NCI-H2196 (cell line): Measurements from ENCODE around the gene PAGE3.

Source experiments
- DNase-seq: peaks from one replicate; lab custom pipeline; 2025; ENCODE audit not compliant: unreplicated experiment; lab: John Stamatoyannopoulos, UW

PAGE3 gene, protein sequence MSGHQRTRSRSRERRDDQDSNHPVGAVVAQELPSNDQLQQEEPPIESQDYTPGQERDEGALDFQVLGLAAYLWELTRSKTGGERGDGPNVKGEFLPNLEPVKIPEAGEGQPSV

DNA sequence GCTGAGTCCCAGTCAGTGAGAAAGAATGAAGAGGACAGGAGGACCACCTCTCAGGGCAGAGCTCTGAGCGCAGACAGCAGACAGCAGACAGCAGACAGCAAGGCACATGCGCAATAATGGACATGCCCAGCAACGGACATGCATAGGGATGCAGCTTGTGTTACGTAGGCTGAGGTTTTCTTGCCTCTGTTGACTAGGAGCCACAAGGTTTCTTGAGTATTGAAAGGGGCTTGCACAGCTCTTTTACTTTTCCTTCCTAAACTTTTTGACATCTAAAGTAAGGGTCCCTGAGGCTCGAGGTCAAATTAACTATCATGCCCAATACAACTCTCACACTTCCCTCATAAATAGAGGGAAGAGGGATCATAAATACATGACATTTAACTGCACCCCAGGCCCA lies at the start of gene PAGE3:
PAGE3 (minus strand) TSS at position 101 of the 400 bp plus-strand sequence. CDS start 1,013 bp downstream, outside the sequence.
- no peak for DNase-seq

DNA sequence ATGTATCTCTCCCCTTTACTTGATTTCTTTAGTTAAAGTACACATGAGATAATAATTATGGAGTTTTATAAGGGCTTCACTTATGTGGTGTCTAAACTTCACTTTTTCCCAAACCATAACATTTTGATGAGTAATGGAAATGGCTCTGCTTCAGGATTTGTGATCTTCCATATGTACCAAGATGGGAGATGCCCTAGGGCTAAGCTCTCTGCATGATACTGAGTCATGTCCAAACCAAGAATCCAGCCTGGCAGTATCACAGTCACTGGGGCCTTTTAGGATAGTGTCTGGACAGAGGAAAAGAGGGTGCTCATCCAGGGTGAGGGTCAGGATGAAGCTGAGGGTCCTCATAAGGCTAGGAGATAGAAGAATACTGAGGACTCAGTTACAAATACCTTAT lies 47.9 kb upstream of the PAGE3 start:
- DNase-seq, result no peak

DNA sequence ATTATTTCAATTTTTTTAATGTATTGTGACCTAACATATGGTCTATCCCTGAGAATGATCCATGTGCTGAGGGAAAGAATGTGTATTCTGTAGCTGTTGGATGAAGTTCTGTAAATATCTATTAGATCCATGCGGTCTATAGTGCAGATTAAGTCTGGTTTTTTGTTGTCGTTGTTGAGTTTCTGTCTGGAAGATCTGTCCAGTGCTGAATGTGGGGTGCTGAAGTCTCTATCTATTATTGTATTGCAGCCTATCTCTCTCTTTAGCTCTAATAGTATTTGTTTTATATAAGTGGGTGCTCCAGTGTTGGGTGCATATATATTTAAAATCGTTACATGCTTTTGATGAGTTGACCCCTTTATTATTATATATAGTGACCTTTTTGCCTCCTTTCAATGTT lies 26.2 kb upstream of the PAGE3 start:
- no peak for DNase-seq

DNA sequence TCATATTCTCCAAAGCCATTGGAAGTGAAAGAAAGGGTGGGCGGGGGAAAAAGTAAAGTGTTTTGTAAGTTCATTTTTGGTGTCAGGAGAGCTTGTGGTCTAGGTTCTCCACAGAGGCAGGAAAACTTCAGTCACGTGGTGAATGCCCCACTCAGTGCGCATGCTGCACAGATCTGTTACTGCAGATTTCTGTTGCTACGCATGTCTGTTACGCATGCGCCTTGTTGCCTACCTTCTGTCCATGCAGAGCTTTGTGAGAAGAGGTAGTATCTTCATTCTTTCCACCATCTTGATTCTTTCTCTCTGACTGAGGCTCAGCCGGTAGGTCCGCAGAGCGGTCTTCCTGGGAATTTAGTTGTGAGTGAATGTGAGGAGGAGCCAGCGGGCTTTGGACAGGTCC lies 15.1 kb upstream of the PAGE3 start:
- DNase-seq, result no peak

DNA sequence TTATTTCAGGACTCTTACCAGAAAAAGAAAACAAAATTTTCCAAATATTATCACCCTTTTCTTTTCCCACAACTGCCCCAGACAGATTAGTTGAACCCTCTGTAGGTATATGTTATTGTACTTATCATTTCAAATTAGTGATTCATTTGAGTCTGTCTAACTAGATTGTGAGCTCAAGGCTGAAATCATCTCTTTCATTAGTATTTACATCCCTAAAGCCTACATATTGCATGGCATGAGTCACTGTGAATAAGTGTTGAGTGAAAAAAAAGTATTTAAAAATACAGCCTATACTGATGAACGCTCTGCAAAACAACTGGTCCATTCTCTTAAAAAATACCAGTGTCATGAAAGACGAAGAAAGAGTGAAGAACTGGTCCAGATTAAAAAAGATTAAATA lies 3.9 kb downstream of the PAGE3 start:
- no peak for DNase-seq

DNA sequence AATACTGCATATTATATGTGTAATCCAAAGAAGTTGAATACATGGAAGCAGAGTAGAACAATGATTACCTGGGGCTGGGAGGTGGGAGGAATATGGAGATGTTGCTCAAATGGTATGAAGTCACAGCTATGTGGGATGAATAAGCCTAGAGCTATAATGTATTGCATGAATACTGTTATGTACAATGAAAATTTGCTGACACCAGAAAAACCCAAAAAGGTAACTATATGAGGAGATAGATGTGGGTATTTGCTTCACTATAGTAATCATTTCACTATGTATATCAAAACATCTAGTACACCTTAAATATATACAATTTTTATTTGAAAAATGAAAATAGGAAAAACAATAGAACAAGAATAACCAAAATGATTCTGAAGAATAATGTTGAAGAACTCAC lies 11.2 kb downstream of the PAGE3 start:
- no peak for DNase-seq

DNA sequence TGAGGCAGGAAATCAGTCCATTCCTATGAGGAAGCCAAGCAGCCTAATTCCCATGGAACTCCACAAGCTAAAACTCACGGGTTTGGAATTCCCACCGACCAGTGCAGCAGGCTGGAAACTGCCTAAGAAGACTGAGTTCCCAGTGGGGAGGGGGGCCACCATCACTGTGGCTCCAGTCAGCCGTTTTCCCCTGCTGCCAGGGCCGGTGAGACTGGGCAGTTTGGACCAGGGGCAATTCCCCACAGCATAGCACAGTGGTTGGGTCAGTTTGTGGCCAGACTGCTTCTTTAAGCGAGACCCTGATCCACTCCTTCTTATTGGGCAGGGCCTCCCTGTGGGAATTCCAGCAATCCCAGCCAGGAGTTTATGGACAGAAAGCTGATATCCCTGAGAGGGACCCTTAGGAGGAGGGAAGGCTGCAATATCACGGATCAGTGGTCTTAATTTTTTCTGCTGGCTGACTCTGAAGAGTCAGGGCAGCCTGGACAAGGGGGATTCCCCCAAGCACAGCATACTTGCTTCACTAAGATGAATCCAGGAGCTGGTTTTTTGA lies 23.9 kb downstream of the PAGE3 start:
- no peak for DNase-seq

DNA sequence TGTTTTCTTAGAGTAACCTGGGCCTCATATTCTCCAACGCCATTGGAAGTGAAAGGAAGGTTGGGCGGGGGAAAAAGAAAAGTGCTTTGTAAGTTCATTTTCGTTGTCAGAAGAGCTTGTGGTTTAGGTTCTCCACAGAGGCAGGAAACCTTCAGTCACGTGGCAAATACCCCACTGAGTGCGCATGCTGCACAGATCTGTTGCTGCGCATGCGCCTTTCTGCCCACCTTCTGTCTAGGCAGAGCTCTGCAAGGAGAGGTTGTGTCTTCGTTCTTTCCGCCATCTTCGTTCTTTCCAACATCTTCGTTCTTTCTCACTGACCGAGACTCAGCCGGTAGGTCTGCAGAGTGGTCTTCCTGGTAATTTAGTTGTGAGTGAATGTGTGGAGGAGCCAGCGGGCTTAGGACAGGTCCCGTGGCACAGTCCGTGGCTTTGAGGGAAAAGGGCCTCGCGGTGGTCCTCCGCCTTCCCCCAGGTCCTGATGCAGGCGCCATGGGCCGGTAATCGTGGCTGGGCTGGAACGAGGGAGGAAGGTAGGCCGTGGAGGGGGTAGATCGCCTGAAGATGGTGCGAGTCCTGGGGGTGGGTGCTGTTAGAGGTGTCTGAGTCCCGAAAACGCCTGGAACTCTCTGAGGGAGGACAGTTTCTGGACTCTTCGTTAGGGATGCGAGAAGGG lies 44.5 kb downstream of the PAGE3 start, which contains the start of gene PAGE5:
PAGE5 (plus strand) TSS at position 228 of the 676 bp plus-strand sequence. CDS start 1,037 bp downstream, outside the sequence.
- no peak for DNase-seq

DNA sequence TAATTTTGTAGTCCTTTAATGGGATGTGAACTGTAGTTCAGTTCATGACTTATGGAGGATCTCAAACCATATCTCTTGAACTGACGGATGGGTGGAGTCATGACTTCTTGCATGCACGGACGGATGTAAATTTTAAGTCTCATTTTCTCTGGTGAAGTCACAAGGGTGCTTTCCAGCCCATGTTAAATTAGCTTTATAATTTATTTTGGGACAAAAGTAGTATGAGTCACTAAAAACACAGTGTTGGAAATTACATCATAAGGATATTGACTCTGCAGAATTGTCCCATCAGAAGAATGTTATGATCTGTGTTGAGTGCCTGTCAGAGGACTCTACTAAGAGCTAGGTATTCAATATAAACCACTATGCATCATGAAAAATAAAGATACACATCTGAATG lies 51.3 kb downstream of the PAGE3 start:
- DNase-seq, result no peak

DNA sequence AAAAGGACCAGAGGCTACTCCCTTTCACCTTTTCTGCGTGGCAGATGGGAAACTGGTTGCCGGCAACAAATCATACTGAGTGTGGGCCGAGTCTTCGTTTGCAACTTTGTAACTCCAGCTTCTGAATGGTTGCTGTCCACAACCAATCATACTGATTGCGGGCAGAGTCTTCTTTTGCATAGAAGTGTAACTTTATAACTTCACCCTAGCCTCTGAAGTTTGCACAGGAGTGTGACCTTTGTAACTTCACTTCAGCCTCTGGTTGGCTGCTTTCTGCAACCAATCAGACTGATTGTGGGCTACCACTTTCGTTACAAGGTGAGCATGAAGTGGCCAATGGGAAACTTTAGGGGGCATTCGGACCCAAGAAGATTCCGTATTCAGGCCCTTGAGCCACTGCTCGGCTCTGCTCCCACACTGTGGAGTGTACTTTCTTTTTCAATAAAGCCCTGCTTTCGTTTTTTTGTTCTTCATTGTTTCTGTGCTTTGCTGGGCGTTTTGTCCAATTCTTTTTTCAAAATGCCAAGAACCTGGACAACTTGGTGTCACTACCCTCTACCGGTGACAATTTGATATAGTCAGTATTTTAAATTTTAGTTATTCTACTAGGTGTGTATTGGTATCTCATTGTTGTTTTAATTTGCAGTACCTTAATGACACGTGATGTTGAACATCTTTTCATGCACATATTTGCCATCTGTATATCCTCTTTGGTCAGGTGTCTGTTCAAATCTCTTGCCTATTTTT lies 53.6 kb downstream of the PAGE3 start:
- no peak for DNase-seq
